OCI-LY7 (cell line): ENCODE results near the gene ATF6B. TPM values are rescaled to one million over a fixed set of nuclear protein-coding genes. Genes with fewer than 3 reads are reported as not detected.

ENCODE experiments used
- BruUV-seq: library from RNA; stranded (reverse); fragments of 400-500 nt; replicated peaks from 2 replicates; lab custom pipeline; 2021; lab: Mats Ljungman, UMichigan
- CTCF ChIA-PET: fragments of 300-600 bp; sonication (Branson Sonifier 250); formaldehyde crosslinking; loops from one replicate; lab custom pipeline; 2022; ENCODE audit warnings: antibody characterized with exemption; ENCODE audit not compliant: unreplicated experiment; lab: Charles Lee
- POLR2A ChIA-PET: fragments of 300-600 bp; sonication (Branson Sonifier 250); formaldehyde crosslinking; loops from one replicate; lab custom pipeline; 2022; ENCODE audit warnings: antibody characterized with exemption; lab: Charles Lee
- DNase-seq: peaks from one replicate; pipeline ENCODE4 v3.0.0-alpha.2; 2015; ENCODE audit warnings: low spot score
- H2AFZ ChIP-seq: fragments of 200-600 bp; sonication (generic), shearing (Covaris generic); 2 replicates; pipeline ENCODE4 v1.6.1; 2014; ENCODE audit warnings: mild to moderate bottlenecking, antibody characterized with exemption, low read length, moderate library complexity
- H3K27ac ChIP-seq: fragments of 200-600 bp; sonication (generic); 2 replicates; pipeline ENCODE4 v1.5.1; 2014; ENCODE audit warnings: mixed run types, low read depth, mild to moderate bottlenecking, moderate library complexity, low read length, inconsistent platforms; ENCODE audit not compliant: poor library complexity, severe bottlenecking
- H3K36me3 ChIP-seq: fragments of 200-600 bp; sonication (generic); 2 replicates; pipeline ENCODE4 v1.6.1; 2014; ENCODE audit warnings: mild to moderate bottlenecking, antibody characterized with exemption, low read length, moderate library complexity, mixed read lengths; ENCODE audit not compliant: insufficient read depth
- H3K4me1 ChIP-seq: fragments of 200-600 bp; sonication (generic); 2 replicates; pipeline ENCODE4 v1.5.1; 2014; ENCODE audit warnings: mild to moderate bottlenecking, low read length; ENCODE audit not compliant: insufficient read depth, poor library complexity, severe bottlenecking
- H3K4me2 ChIP-seq: fragments of 200-600 bp; sonication (generic); 2 replicates; pipeline ENCODE4 v1.6.1; 2014; ENCODE audit warnings: mild to moderate bottlenecking, low read length
- H3K4me3 ChIP-seq: fragments of 200-600 bp; sonication (generic); 2 replicates; pipeline ENCODE4 v1.5.1; 2014; ENCODE audit warnings: mild to moderate bottlenecking, low read depth, low read length; ENCODE audit not compliant: poor library complexity, severe bottlenecking
- H3K79me2 ChIP-seq: fragments of 200-600 bp; sonication (generic); 2 replicates; pipeline ENCODE4 v1.6.1; 2016; ENCODE audit warnings: low read depth, mild to moderate bottlenecking, low read length, moderate library complexity, mixed read lengths; ENCODE audit not compliant: insufficient read depth
- H3K9me2 ChIP-seq: fragments of 200-600 bp; sonication (generic); 2 replicates; pipeline ENCODE4 v1.6.1; 2016; ENCODE audit warnings: mild to moderate bottlenecking, low read length, mixed read lengths; ENCODE audit not compliant: insufficient read depth
- H3K9me3 ChIP-seq: fragments of 200-600 bp; sonication (generic); 2 replicates; pipeline ENCODE4 v1.6.1; 2014; ENCODE audit warnings: mild to moderate bottlenecking, mixed run types, low read length, mixed read lengths
- H4K20me1 ChIP-seq: fragments of 200-600 bp; sonication (generic); 2 replicates; pipeline ENCODE4 v1.6.1; 2014; ENCODE audit warnings: mild to moderate bottlenecking, antibody characterized with exemption, low read length, moderate library complexity, mixed read lengths; ENCODE audit not compliant: insufficient read depth
- CTCF ChIP-seq: fragments of 200-600 bp; sonication (generic); conservative IDR thresholded peaks from 2 replicates; pipeline ENCODE4 v1.5.1; 2014; ENCODE audit warnings: mild to moderate bottlenecking, antibody characterized with exemption, low read length, moderate library complexity, mixed read lengths
- EZH2phosphoT487 ChIP-seq: fragments of 200-600 bp; sonication (generic); IDR thresholded peaks from 2 replicates; pipeline ENCODE4 v1.6.1; 2018; ENCODE audit warnings: low read depth, borderline replicate concordance, mild to moderate bottlenecking, mixed run types, antibody characterized with exemption, low read length, moderate library complexity, mixed read lengths
- intact Hi-C: fragments of 100-400 bp; cut with micrococcal nuclease; formaldehyde crosslinking; loops from one replicate; pipeline ENCODE4 v1.10.0; 2022; ENCODE audit not compliant: unreplicated experiment
- total RNA-seq, 2 experiments: library from RNA; depleted of rRNA in 1 of 2; stranded (reverse); fragments of >200 nt in 1 of 2; shearing (Covaris generic) in 1 of 2; gene quantifications; 2 replicates each; pipeline ENCODE4 v1.2.3, GENCODE V29; 2014 to 2022

The ATF6B gene
- total RNA-seq, 2 experiments from 2014 or later = 57.7 to 122 TPM

DNA sequence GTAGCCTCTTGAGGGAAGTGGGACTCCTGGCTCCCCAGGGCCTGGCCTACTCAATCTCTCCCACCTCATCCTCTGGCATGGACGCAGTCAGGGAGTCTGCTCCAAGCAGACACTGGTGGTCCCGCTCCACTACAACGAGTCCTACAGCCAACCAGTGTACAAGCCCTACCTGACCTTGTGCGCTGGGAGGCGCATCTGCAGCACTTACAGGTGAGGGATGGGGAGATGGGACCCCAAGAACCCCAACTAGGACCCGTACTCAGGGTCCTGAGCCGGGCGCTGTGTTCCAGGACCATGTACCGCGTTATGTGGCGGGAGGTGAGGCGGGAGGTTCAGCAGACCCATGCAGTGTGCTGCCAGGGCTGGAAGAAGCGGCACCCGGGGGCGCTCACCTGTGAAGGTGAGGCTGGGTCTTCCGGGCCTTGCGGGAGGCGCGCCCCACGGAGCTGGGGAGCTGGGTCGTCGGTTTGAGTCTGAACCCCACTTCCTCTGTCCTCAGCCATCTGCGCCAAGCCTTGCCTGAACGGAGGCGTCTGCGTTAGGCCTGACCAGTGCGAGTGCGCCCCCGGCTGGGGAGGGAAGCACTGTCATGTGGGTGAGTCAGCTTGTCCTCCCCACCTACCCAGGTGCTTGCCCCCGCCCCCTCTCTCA, 38.5 kb upstream of the ATF6B start:
- Histone ChIP-seq H3K79me2 (no peaks in the 10 kb centered on the region), H3K4me1 (peaks cover 10% of the 10 kb centered on the region), H3K4me3 (no peak overlapping the region), H3K9me3 (no peaks in the 10 kb centered on the region), H3K27ac (no peak overlapping the region), H2AFZ (no peak overlapping the region), H3K9me2 (no peaks in the 10 kb centered on the region), H4K20me1 (no peaks in the 10 kb centered on the region), H3K36me3 (peaks cover 59% of the 10 kb centered on the region), H3K4me2 (no peak overlapping the region; the same call in 1 of the 2 replicates)
- no peak for DNase-seq
- ChIA-PET POLR2A (no interaction called here), CTCF (no interaction called here)
- TF ChIP-seq CTCF (peak; percentile 41), EZH2phosphoT487 (no peak)
- no TSS peak for BruUV-seq
- intact Hi-C loops = no loop called here

GRCh38 chr6:32164295-32164694, 36.2 kb upstream of the ATF6B start, which contains the start of gene EGFL8:
EGFL8 (plus strand) TSS chr6:32164595; CDS start chr6:32166166, 1,571 bp downstream.
- Histone ChIP-seq H3K79me2 (no peaks in the 10 kb centered on the region), H3K4me3 (no peak within 1 kb of the TSS), H3K9me2 (no peaks in the 10 kb centered on the region), H3K4me2 (no peak within 1 kb of the TSS), H2AFZ (no peak within 1 kb of the TSS), H3K9me3 (no peaks in the 10 kb centered on the region), H3K36me3 (peaks cover 53% of the 10 kb centered on the region), H4K20me1 (no peaks in the 10 kb centered on the region), H3K4me1 (peaks cover 10% of the 10 kb centered on the region), H3K27ac (no peak within 1 kb of the TSS)
- POLR2A ChIA-PET = interaction anchor here (0.5 to 0.6 kb wide), 2 partner anchors 21 to 512 kb away, joined by 3 read pairs; partner anchors contain the start of gene BAG6
- no peak for DNase-seq
- intact Hi-C loops = no loop called here
- BruUV-seq = no TSS peak
- CTCF ChIA-PET = no interaction called here
- TF ChIP-seq CTCF = no peak
- TF ChIP-seq EZH2phosphoT487 = no peak
